Measurements from ENCODE around the gene DVL2. TPM values are rescaled to one million over a fixed set of nuclear protein-coding genes. Genes with fewer than 3 reads are reported as not detected.

The DVL2 gene
- total and polyA plus RNA-seq, 2 of the 13 experiments (the other 11 are each of a cell fraction or from before 2014, with no cell fraction given): 5.7 to 38.2 TPM

DNA sequence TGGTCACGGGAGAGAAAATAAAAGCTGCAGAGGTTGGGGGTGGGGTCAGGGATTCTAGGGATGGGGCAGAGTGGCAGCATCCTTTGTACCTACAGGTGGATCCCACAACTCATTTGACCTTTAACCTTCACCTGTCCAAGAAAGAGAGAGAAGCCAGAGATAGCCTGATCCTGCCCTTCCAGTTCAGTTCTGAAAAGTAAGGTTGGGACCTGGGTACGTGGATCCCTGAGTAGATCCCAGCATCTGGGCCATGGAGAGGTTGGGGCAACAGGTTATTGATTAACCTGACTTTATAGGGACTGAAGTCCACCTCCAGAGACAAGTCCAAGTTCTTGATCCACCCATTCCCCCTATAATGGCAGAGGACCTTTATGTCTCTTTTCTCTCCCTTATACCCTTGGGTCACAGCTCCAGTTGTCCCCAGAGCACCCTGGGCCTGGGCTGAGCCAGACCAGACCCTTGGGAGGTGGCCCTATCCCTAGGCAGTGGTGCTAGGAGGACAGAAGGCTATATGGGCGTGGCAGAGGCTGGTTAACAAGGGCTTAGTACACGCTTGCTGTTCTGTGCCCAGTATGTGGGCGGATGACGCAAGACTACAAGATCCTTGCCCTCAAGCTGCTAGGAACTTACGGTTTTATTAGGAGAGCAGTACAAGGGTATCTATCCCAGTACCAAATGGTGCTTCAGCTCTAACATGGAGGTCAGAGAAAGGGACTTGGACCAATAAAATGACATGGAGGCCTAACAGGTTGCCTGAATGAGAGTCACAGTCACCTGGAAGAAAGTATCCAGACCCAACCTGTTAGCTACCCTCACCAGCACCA is 24.6 kb upstream of the DVL2 start (continued):
- TF ChIP-seq, protein P1, sequence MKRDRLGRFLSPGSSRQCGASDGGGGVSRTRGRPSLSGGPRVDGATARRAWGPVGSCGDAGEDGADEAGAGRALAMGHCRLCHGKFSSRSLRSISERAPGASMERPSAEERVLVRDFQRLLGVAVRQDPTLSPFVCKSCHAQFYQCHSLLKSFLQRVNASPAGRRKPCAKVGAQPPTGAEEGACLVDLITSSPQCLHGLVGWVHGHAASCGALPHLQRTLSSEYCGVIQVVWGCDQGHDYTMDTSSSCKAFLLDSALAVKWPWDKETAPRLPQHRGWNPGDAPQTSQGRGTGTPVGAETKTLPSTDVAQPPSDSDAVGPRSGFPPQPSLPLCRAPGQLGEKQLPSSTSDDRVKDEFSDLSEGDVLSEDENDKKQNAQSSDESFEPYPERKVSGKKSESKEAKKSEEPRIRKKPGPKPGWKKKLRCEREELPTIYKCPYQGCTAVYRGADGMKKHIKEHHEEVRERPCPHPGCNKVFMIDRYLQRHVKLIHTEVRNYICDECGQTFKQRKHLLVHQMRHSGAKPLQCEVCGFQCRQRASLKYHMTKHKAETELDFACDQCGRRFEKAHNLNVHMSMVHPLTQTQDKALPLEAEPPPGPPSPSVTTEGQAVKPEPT (CRISPR knock-in tag; IDR thresholded peaks at IDR 0.05; ENCODE audit: low read depth): no peak
- TF ChIP-seq GLI4 (CRISPR knock-in tag; IDR thresholded peaks at IDR 0.05; ENCODE audit: borderline replicate concordance) (0 out of 2 replicates have a peak, but pooled peaks have one; percentile 37), ZNF331 (CRISPR knock-in tag; IDR thresholded peaks at IDR 0.05) (peak; percentile 12; the same call in 1 of the 2 replicates), FOXK1 (CRISPR knock-in tag; IDR thresholded peaks at IDR 0.05; ENCODE audit: borderline replicate concordance, low read depth) (peak; percentile 12; the same call in 1 of the 2 replicates), CEBPB (IDR thresholded peaks at IDR 0.05; ENCODE audit: borderline replicate concordance, low read depth, low read length) (peak; percentile 95), CEBPG (CRISPR knock-in tag; IDR thresholded peaks at IDR 0.05) (peak; percentile 98), RARA (CRISPR knock-in tag; IDR thresholded peaks at IDR 0.05) (peak; percentile 60), HOXA5 (CRISPR knock-in tag; IDR thresholded peaks at IDR 0.05) (peak; percentile 26; the same call in 1 of the 2 replicates), MEF2D (CRISPR knock-in tag; IDR thresholded peaks at IDR 0.05) (peak; percentile 58; the same call in 1 of the 2 replicates), NCOA2 (CRISPR knock-in tag; IDR thresholded peaks at IDR 0.05) (peak; percentile 39; the same call in 1 of the 2 replicates), YY1 (IDR thresholded peaks at IDR 0.05; ENCODE audit: insufficient read depth, insufficient replicate concordance, low read depth, low read length) (peak; percentile 34)
- TF ChIP-seq, protein P2, sequence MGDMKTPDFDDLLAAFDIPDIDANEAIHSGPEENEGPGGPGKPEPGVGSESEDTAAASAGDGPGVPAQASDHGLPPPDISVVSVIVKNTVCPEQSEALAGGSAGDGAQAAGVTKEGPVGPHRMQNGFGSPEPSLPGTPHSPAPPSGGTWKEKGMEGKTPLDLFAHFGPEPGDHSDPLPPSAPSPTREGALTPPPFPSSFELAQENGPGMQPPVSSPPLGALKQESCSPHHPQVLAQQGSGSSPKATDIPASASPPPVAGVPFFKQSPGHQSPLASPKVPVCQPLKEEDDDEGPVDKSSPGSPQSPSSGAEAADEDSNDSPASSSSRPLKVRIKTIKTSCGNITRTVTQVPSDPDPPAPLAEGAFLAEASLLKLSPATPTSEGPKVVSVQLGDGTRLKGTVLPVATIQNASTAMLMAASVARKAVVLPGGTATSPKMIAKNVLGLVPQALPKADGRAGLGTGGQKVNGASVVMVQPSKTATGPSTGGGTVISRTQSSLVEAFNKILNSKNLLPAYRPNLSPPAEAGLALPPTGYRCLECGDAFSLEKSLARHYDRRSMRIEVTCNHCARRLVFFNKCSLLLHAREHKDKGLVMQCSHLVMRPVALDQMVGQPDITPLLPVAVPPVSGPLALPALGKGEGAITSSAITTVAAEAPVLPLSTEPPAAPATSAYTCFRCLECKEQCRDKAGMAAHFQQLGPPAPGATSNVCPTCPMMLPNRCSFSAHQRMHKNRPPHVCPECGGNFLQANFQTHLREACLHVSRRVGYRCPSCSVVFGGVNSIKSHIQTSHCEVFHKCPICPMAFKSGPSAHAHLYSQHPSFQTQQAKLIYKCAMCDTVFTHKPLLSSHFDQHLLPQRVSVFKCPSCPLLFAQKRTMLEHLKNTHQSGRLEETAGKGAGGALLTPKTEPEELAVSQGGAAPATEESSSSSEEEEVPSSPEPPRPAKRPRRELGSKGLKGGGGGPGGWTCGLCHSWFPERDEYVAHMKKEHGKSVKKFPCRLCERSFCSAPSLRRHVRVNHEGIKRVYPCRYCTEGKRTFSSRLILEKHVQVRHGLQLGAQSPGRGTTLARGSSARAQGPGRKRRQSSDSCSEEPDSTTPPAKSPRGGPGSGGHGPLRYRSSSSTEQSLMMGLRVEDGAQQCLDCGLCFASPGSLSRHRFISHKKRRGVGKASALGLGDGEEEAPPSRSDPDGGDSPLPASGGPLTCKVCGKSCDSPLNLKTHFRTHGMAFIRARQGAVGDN (CRISPR knock-in tag; IDR thresholded peaks at IDR 0.05): peak; percentile 77
- TF ChIP-seq, protein P3, sequence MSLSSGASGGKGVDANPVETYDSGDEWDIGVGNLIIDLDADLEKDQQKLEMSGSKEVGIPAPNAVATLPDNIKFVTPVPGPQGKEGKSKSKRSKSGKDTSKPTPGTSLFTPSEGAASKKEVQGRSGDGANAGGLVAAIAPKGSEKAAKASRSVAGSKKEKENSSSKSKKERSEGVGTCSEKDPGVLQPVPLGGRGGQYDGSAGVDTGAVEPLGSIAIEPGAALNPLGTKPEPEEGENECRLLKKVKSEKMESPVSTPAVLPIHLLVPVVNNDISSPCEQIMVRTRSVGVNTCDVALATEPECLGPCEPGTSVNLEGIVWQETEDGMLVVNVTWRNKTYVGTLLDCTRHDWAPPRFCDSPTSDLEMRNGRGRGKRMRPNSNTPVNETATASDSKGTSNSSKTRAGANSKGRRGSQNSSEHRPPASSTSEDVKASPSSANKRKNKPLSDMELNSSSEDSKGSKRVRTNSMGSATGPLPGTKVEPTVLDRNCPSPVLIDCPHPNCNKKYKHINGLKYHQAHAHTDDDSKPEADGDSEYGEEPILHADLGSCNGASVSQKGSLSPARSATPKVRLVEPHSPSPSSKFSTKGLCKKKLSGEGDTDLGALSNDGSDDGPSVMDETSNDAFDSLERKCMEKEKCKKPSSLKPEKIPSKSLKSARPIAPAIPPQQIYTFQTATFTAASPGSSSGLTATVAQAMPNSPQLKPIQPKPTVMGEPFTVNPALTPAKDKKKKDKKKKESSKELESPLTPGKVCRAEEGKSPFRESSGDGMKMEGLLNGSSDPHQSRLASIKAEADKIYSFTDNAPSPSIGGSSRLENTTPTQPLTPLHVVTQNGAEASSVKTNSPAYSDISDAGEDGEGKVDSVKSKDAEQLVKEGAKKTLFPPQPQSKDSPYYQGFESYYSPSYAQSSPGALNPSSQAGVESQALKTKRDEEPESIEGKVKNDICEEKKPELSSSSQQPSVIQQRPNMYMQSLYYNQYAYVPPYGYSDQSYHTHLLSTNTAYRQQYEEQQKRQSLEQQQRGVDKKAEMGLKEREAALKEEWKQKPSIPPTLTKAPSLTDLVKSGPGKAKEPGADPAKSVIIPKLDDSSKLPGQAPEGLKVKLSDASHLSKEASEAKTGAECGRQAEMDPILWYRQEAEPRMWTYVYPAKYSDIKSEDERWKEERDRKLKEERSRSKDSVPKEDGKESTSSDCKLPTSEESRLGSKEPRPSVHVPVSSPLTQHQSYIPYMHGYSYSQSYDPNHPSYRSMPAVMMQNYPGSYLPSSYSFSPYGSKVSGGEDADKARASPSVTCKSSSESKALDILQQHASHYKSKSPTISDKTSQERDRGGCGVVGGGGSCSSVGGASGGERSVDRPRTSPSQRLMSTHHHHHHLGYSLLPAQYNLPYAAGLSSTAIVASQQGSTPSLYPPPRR (CRISPR knock-in tag; IDR thresholded peaks at IDR 0.05; ENCODE audit: borderline replicate concordance): 0 out of 2 replicates have a peak, but pooled peaks have one; percentile 32
- TF ChIP-seq, protein P4, sequence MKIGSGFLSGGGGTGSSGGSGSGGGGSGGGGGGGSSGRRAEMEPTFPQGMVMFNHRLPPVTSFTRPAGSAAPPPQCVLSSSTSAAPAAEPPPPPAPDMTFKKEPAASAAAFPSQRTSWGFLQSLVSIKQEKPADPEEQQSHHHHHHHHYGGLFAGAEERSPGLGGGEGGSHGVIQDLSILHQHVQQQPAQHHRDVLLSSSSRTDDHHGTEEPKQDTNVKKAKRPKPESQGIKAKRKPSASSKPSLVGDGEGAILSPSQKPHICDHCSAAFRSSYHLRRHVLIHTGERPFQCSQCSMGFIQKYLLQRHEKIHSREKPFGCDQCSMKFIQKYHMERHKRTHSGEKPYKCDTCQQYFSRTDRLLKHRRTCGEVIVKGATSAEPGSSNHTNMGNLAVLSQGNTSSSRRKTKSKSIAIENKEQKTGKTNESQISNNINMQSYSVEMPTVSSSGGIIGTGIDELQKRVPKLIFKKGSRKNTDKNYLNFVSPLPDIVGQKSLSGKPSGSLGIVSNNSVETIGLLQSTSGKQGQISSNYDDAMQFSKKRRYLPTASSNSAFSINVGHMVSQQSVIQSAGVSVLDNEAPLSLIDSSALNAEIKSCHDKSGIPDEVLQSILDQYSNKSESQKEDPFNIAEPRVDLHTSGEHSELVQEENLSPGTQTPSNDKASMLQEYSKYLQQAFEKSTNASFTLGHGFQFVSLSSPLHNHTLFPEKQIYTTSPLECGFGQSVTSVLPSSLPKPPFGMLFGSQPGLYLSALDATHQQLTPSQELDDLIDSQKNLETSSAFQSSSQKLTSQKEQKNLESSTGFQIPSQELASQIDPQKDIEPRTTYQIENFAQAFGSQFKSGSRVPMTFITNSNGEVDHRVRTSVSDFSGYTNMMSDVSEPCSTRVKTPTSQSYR (CRISPR knock-in tag; IDR thresholded peaks at IDR 0.05; ENCODE audit: borderline replicate concordance): peak; percentile 28; the same call in 1 of the 2 replicates

All from HepG2 (cell line).